GM12891 (cell line): ENCODE results near the gene SGPP1.

Experiments
- POLR2A ChIP-seq: IDR thresholded peaks from 2 replicates; pipeline ENCODE4 v1.6.1; 2011; ENCODE audit warnings: low read depth, low read length, control low read depth
- SPI1 ChIP-seq: IDR thresholded peaks from 2 replicates; pipeline ENCODE4 v1.6.1; 2011; ENCODE audit warnings: low read depth, low read length, control low read depth

DNA sequence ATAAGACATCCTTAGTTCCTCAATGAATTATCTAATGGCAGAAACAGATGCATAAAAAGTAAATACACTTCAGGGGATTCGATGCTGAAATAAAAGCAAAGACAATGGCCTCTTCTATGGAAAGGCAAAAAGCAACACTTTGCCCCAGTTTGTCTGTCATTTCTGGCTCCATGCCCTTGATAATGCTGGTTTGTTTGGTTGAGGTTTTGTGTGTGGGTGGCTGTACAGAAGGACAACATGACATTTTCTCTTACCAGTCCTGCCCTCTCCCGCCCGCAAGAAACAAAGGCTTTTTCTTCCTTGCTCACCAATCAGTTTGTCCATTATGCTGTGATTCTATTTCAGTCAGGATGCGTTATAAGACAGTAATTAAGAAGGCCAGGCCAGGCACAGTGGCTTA lies 68.1 kb downstream of the SGPP1 start:
- TF ChIP-seq SPI1 (no peak), POLR2A (no peak)
